GM21360 (cell line): ENCODE measurements around the gene MTRF1L.
"Not testable (repeated sequence)": the region's sequence is repeated elsewhere in the genome, so short reads cannot be mapped to it uniquely, and the experiment has no call there.

Source experiments
- ATAC-seq: cut with Tn5 transposase; IDR thresholded peaks from one replicate; pipeline ENCODE4 v1.9.1; 2021; ENCODE audit warnings: mild to moderate bottlenecking, moderate library complexity; ENCODE audit not compliant: unreplicated experiment

The MTRF1L gene

GRCh38 chr6:152975204-152975915 is 27.1 kb downstream of the MTRF1L start:
- ATAC-seq: no peak

DNA sequence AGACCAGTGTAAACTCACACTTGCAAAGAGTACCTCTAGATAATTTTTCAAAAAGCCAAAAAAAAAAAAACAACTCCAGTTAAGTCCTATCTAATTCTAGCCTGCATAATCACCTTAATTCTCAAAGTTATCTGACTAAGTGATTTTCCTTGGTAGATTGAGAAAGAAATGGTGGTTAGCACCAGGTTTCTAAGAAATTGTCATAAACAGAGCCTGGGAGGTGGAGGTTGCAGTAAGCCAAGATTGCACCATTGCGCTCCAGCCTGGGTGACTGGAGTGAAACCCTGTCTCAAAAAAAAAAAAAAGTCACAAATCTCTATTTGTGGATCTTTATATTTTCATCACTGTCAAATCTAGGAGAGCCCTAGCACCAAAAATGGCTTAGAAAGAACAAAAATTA is 28.6 kb downstream of the MTRF1L start:
- no peak for ATAC-seq

DNA sequence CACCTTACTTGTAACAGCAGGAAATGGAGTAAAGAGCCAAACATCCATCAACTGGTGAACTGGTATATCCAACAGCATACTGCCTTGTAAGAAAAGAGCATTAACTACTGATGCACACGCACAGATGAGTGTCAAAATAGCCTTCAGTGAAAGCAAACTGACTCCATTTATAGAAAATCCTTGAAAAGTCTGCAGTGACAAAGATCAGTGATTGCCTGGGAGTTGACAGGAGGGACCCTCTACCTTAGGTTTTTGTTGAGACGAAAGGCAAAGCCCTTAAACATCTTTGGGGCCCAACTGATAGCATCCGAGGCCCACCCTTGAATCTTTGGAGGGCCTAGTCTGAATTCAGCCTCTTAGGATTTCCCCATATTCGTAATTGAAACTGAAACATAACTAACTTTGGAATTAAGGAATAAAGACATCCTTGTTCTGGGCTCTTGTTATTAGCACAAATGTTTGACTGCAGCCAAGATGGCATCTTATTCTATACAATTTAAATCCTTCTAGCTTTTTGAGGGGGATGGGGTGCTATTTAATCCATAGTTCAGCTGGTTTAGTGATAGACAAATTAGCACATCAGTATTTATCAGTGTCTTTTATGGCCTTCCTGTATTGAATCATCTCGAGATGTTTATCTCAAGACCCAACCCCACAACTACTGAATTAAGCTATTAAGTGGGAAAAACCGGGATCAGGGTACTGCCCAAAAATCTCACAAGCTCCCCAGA is 32.7 kb downstream of the MTRF1L start:
- ATAC-seq: no peak

DNA sequence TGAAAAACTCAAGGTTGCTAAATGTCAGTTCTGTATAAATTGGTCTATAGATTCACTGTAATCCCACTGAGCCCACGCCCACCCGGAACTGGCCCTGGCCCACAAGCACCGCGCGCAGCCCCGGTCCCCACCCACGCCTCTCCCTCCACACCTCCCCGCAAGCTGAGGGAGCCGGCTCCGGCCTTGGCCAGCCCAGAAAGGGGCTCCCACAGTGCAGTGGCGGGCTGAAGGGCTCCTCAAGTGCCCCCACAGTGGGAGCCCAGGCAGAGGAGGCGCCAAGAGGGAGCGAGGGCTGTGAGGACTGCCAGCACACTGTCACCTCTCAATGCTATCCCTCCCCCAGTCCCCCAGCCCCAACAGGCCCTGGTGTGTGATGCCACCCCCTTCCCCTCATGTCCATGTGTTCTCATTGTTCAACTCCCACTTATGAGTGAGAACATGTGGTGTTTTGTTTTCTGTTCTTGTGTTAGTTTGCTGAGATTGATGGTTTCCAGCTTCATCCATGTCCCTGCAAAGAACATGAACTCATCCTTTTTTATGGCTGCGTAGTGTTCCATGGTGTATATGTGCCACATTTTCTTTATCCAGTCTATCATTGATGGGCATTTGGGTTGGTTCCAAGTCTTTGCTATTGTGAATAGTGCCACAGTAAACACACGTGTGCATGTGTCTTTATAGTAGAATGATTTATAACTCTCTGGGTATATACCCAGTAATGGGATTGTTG is 36.2 kb downstream of the MTRF1L start:
- ATAC-seq: not testable (repeated sequence)

- no peak for ATAC-seq
These were observed 43.2 kb downstream of the MTRF1L start for GRCh38 chr6:152959333-152959732.

DNA sequence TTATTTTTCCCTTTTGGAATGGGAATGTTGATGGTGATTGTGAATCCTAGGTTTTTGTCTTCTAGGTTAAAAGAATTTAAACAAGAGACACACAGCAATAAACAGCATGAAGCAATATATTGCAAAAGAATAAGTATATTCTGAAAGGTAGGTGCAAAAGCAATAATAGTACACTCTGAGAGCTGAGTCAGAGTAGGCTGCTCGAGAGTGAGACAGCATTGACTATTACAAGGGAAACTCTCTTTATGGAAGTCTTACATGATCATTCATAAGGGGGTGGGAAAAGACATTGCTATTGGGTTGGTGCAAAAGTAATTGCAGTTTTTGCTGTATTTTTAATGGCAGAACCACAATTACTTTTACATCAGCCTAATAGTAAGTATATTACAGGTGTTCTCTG is 44.7 kb downstream of the MTRF1L start:
- ATAC-seq: no peak

DNA sequence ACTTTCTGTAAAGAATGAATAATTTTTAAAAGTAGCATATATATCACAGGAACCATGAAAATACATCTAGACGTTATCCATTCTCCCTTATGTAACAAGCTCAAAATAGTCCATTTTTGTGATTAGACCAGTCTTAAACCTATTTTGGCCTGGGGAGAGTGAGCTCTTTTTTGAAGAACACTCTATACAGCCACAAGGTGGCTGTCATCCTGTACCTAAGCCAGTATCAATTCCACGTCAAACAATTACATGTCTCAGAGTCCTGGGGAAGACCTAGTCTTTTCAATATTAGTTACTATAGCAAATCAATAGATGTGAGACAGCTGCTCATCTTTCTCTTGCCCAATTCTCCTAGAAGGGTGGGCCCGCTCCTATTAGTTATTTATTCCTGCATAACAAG is 48.1 kb downstream of the MTRF1L start:
- no peak for ATAC-seq

DNA sequence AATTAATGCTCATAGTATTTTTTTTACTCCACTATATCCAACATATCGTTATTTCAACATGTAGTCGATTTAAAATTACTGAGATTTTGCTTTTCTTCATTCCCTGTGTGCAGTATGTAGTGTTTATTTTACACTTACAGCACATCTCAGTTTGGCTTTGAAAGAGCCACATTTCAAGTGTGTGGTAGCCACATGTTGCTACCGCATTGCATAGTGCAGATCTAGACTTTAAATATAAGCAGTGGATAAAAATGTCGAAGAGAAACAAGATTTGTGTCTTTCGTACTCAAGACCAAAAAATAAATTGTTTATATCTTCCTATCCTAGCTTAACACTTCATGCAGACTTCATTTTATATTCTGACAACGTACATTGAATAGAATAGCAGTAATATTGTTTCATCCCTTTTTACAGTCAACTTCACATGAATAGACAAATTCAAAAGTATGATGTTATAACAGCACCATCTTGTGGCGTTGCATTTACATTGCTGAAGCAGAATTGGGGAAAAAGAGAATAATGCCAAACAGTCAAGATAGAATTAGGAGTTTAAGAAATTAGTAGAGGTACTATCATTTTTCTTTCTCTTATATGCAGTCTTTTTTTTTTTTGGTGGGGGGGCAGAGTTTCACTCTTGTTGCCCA is 49.5 kb downstream of the MTRF1L start:
- ATAC-seq: no peak

DNA sequence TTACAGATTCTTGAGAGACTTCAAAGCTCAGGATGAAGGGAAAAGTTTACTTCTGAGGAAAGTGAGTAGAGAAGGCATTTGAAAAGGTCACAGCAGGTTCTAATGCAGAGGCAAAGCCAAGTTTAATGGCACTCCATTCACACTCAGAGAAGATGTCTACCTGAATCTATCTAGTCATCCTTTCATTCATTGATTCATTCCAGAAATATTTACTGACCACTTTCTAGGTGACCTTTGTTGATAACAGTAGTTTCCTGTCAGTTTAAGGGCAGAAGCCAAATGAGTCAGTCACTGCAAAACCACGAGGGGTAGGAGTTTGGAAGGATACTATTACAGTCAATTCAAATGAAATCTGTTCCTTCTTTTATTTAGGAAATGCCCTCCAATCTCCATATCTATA is 50.5 kb downstream of the MTRF1L start:
- ATAC-seq: no peak

GRCh38 chr6:152950240-152950639 is 52.3 kb downstream of the MTRF1L start:
- no peak for ATAC-seq

DNA sequence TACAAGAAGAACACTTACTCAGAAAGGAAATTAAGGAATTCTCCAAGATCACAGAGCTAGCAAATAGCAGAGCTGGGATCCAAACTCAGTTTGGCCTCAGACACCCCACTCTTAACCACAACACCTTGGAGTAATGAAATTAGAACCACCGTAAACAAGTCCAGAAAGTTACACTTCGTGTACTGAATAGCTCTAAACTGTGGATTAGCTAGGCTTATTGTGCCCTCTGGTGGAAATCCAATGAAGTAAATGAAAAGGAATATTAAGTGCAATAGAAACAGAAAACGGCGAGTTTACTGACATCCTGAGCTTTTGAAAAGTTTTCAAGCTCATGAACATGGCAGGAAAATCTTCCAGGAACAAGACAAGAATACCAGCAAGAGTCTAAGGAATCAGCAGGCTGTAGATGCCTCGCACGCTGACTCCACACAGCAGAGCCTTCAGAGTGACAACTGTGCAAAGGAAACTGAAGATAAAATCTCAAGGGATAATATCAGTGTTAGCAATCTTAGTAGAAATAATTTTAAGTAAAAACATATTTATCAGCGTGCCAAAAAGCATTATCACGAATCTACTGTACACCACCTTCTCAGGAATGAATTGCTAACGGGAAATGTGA is 54.2 kb downstream of the MTRF1L start:
- ATAC-seq: peak; percentile 72

- no peak for ATAC-seq
These were observed 55.5 kb downstream of the MTRF1L start for GRCh38 chr6:152946995-152947394.

GRCh38 chr6:152946484-152946883 is 56.0 kb downstream of the MTRF1L start:
- ATAC-seq: no peak

DNA sequence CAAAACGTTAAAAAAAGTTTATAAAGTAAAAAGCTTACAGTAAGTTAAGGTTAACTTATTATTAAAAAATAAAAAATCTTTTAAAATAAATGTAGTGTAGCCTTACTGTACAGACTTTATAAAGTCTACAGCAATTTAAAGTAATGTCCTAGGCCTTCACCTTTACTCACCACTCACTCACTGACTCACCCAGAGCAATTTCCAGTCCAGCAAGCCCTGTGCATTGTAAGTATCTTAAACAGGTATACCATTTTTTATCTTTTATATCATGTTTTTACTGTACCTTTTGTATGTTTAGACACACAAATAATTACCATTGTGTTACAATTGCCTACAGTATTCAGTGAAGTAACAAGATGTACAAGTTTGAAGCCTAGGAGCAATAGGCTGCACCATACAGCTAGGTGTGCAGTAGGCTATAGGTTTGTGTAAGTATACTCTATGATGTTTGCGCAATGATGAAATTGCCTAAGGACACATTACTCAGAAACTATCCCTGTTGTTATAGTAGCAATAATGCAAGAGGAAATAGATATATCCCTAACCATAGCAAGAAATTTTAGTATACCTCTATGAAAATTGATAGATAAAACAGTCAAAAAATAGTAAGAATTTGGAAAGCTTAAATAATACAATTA is 59.1 kb downstream of the MTRF1L start:
- no peak for ATAC-seq

GRCh38 chr6:152942319-152942869 is 60.1 kb downstream of the MTRF1L start:
- no peak for ATAC-seq

- no peak for ATAC-seq
These were observed 60.8 kb downstream of the MTRF1L start for GRCh38 chr6:152941746-152942145.
